Measurements from ENCODE around the gene IRF5. TPM values are rescaled to one million over a fixed set of nuclear protein-coding genes. Genes with fewer than 3 reads are reported as not detected.
"Not testable (repeated sequence)": the region's sequence is repeated elsewhere in the genome, so short reads cannot be mapped to it uniquely, and the experiment has no call there.

The IRF5 gene
- total RNA-seq, 1 donor from 2014 or later = 0.36 TPM

GRCh38 chr7:128988372-128988771 lies 50.6 kb downstream of the IRF5 start:
- H3K27ac Mint-ChIP-seq (ENCODE audit: unreplicated experiment) = no peak overlapping the region

DNA sequence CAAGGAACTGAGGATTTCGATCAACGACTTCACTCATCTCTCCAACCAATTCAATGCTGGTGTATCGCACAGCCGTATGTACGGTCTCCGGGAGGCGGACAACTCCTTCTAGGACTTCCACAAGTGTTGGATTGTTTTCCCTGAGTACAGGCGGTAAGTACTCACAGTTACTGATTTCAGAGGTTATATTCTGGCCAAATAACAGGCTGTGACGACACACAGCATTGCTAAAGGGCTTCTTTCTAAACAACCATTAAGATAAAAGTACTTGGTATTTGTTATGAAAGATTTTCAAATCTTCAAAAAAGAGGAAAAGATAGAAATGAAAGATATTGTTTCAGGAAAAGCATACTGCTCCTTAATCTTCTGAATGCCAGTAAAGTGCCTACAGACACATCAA lies 52.2 kb downstream of the IRF5 start:
- no peak for FAIRE-seq
- no peaks in the 10 kb centered on the region for H3K4me1 Mint-ChIP-seq (ENCODE audit: low read depth, unreplicated experiment)
- Histone ChIP-seq H3K4me2 (ENCODE audit: low read length) (no peak overlapping the region), H3K79me2 (ENCODE audit: insufficient read depth, low read length) (no peaks in the 10 kb centered on the region), H3K4me3 (ENCODE audit: insufficient read depth, low read depth, low read length) (no peak overlapping the region), H3K36me3 (ENCODE audit: insufficient read depth, low read length) (peaks cover 28% of the 10 kb centered on the region), H2AFZ (ENCODE audit: low read depth, low read length) (no peak overlapping the region), H3K9ac (ENCODE audit: low read length) (no peak overlapping the region), H3K9me3 (ENCODE audit: insufficient read depth, low read depth, low read length) (no peaks in the 10 kb centered on the region), H4K20me1 (ENCODE audit: insufficient read depth, low read length) (peaks cover 3% of the 10 kb centered on the region), H3K27me3 (ENCODE audit: insufficient read depth, low read length) (no peaks in the 10 kb centered on the region), H3K4me1 (ENCODE audit: insufficient read depth, low read length) (no peaks in the 10 kb centered on the region), H3K27ac (ENCODE audit: low read depth, low read length) (no peak overlapping the region)
- no peak overlapping the region for H3K27ac Mint-ChIP-seq (ENCODE audit: unreplicated experiment)
- no peak for DNase-seq (ENCODE audit: low read depth)
- peaks cover 22% of the 10 kb centered on the region for H3K36me3 Mint-ChIP-seq (ENCODE audit: low read depth, unreplicated experiment)
- no peaks in the 10 kb centered on the region for H3K9me3 Mint-ChIP-seq (ENCODE audit: unreplicated experiment)
- TF ChIP-seq EZH2 (IDR thresholded peaks at IDR 0.05; ENCODE audit: insufficient read depth, low read length) (no peak), CTCF (IDR thresholded peaks at IDR 0.05; ENCODE audit: insufficient read depth, low read depth, low read length) (no peak)
- no peaks in the 10 kb centered on the region for H3K27me3 Mint-ChIP-seq (ENCODE audit: low read depth, unreplicated experiment)
- H3K4me3 Mint-ChIP-seq (ENCODE audit: unreplicated experiment) = no peak overlapping the region

More at GRCh38 chr7:128988372-128988771, 50.6 kb downstream of the IRF5 start:
- Mint-ChIP-seq H3K4me1 (ENCODE audit: low read depth, unreplicated experiment) (no peaks in the 10 kb centered on the region), H3K4me3 (ENCODE audit: unreplicated experiment) (no peak overlapping the region), H3K36me3 (ENCODE audit: low read depth, unreplicated experiment) (peaks cover 21% of the 10 kb centered on the region), H3K27me3 (ENCODE audit: low read depth, unreplicated experiment) (no peaks in the 10 kb centered on the region), H3K9me3 (ENCODE audit: unreplicated experiment) (no peaks in the 10 kb centered on the region)
- TF ChIP-seq EZH2 (IDR thresholded peaks at IDR 0.05; ENCODE audit: insufficient read depth, low read length) (no peak), CTCF (IDR thresholded peaks at IDR 0.05; ENCODE audit: insufficient read depth, low read depth, low read length) (no peak)
- DNase-seq (ENCODE audit: low read depth) (no peak), FAIRE-seq (no peak)
- peaks cover 32% of the 10 kb centered on the region for H3K36me3 ChIP-seq (ENCODE audit: insufficient read depth, low read length)
- no peaks in the 10 kb centered on the region for H3K79me2 ChIP-seq (ENCODE audit: insufficient read depth, low read length)
- no peaks in the 10 kb centered on the region for H3K9me3 ChIP-seq (ENCODE audit: insufficient read depth, low read depth, low read length)
- no peak overlapping the region for H3K9ac ChIP-seq (ENCODE audit: low read length)
- H2AFZ ChIP-seq (ENCODE audit: low read depth, low read length) = no peak overlapping the region
- H3K4me1 ChIP-seq (ENCODE audit: insufficient read depth, low read length) = no peaks in the 10 kb centered on the region
- H4K20me1 ChIP-seq (ENCODE audit: insufficient read depth, low read length) = peaks cover 3% of the 10 kb centered on the region
- no peak overlapping the region for H3K4me2 ChIP-seq (ENCODE audit: low read length)
- H3K27ac ChIP-seq (ENCODE audit: low read depth, low read length) = no peak overlapping the region
- H3K4me3 ChIP-seq (ENCODE audit: insufficient read depth, low read depth, low read length) = no peak overlapping the region
- H3K27me3 ChIP-seq (ENCODE audit: insufficient read depth, low read length) = no peaks in the 10 kb centered on the region

DNA sequence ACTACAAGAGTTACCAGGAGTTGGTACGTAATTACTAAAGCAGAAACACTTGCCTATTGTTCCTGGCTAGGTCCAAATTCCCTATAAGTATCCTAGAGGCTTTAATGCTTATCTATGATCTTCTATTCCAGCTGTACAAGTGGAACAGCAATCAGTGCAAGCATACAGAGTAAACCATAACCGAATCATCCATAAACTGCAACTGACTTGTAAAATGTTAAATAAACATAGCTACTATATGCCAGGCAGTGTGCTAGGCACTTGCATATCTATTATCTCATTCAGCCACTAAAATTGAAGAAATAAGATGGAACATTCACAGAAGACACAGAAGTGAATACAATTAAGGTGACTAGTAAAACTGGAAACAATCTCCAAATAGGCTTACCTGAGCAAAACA lies 55.7 kb downstream of the IRF5 start:
- H3K4me2 ChIP-seq (ENCODE audit: low read length) = no peak overlapping the region
- no peak for TF ChIP-seq CTCF (IDR thresholded peaks at IDR 0.05; ENCODE audit: insufficient read depth, low read depth, low read length)
- no peak for TF ChIP-seq EZH2 (IDR thresholded peaks at IDR 0.05; ENCODE audit: insufficient read depth, low read length)
- peaks cover 19% of the 10 kb centered on the region for H3K36me3 ChIP-seq (ENCODE audit: insufficient read depth, low read length)
- no peak overlapping the region for H3K9ac ChIP-seq (ENCODE audit: low read length)
- H3K79me2 ChIP-seq (ENCODE audit: insufficient read depth, low read length) = no peaks in the 10 kb centered on the region
- H3K27ac ChIP-seq (ENCODE audit: low read depth, low read length) = no peak overlapping the region
- no peaks in the 10 kb centered on the region for H3K27me3 Mint-ChIP-seq (ENCODE audit: low read depth, unreplicated experiment)
- peaks cover 12% of the 10 kb centered on the region for H3K36me3 Mint-ChIP-seq (ENCODE audit: low read depth, unreplicated experiment)
- DNase-seq (ENCODE audit: low read depth) (no peak), FAIRE-seq (no peak)
- H3K4me1 ChIP-seq (ENCODE audit: insufficient read depth, low read length) = no peaks in the 10 kb centered on the region
- H3K27ac Mint-ChIP-seq (ENCODE audit: unreplicated experiment) = no peak overlapping the region
- no peaks in the 10 kb centered on the region for H3K9me3 ChIP-seq (ENCODE audit: insufficient read depth, low read depth, low read length)
- H3K9me3 Mint-ChIP-seq (ENCODE audit: unreplicated experiment) = no peaks in the 10 kb centered on the region
- peaks cover 2% of the 10 kb centered on the region for H3K4me1 Mint-ChIP-seq (ENCODE audit: low read depth, unreplicated experiment)
- H3K27me3 ChIP-seq (ENCODE audit: insufficient read depth, low read length) = no peaks in the 10 kb centered on the region
- H2AFZ ChIP-seq (ENCODE audit: low read depth, low read length) = no peak overlapping the region
- H3K4me3 ChIP-seq (ENCODE audit: insufficient read depth, low read depth, low read length) = no peak overlapping the region
- H4K20me1 ChIP-seq (ENCODE audit: insufficient read depth, low read length) = peaks cover 2% of the 10 kb centered on the region
- H3K4me3 Mint-ChIP-seq (ENCODE audit: unreplicated experiment) = no peak overlapping the region

- H3K9me3 Mint-ChIP-seq (ENCODE audit: unreplicated experiment); H3K4me1 Mint-ChIP-seq (ENCODE audit: low read depth, unreplicated experiment); H3K27ac Mint-ChIP-seq (ENCODE audit: unreplicated experiment); H3K4me2 ChIP-seq (ENCODE audit: low read length); H3K4me1 ChIP-seq (ENCODE audit: insufficient read depth, low read length); H3K4me3 ChIP-seq (ENCODE audit: insufficient read depth, low read depth, low read length); DNase-seq (ENCODE audit: low read depth); H3K4me3 Mint-ChIP-seq (ENCODE audit: unreplicated experiment); H3K27ac ChIP-seq (ENCODE audit: low read depth, low read length); H3K27me3 Mint-ChIP-seq (ENCODE audit: low read depth, unreplicated experiment); H3K9ac ChIP-seq (ENCODE audit: low read length); H2AFZ ChIP-seq (ENCODE audit: low read depth, low read length); H3K27me3 ChIP-seq (ENCODE audit: insufficient read depth, low read length); H3K79me2 ChIP-seq (ENCODE audit: insufficient read depth, low read length); H4K20me1 ChIP-seq (ENCODE audit: insufficient read depth, low read length); FAIRE-seq; H3K9me3 ChIP-seq (ENCODE audit: insufficient read depth, low read depth, low read length): not testable (repeated sequence)
- H3K36me3 Mint-ChIP-seq (ENCODE audit: low read depth, unreplicated experiment) = peaks cover 11% of the 10 kb centered on the region
- H3K36me3 ChIP-seq (ENCODE audit: insufficient read depth, low read length) = peaks cover 18% of the 10 kb centered on the region
Observed at GRCh38 chr7:128994560-128994959, 56.8 kb downstream of the IRF5 start.
